ENCODE results near the gene SMC6. TPM values are rescaled to one million over a fixed set of nuclear protein-coding genes. Genes with fewer than 3 reads are reported as not detected.

Gene SMC6
- polyA plus RNA-seq, 1 donor from 2014 or later: 20.1 TPM

DNA sequence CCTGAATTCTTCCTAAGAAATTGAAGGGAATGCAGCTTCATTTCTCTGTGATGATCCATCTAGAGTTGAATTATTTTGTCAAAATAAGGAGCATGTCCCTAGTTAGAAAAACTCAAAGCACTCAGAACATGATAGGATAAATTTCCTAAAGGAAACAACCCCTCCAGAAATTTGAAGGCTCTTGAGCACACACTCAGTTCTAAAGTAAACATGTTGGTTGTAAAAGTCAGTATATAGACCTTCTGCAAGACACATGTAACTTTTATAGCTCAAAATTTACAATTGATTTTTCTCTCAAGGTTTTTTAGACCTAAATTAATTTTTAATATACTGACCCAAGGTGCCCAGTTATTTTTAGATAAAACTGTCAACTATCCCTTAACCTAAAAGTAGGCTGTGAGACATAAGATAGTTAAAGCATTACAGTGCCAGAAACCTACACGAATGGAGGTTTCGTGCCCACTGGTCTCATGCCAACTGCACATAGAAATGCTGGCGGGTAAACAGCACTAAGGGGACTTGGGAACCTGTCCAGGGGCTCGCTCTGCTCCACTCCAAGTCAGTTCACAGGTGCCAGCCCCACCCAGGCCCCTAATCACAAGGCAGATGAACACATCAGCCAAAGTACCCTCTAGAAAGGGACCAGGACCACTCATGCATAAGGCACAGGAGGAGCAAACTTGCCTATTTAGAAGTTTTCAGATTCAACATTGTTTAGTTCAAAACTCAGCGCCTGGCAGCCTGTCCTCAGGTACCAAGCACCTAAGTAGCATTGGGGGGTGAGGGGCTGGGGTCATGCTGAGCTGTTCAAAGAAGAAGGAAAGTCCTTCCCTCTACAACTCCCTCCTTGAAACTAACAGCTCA is 106.5 kb downstream of the SMC6 start:
- H4K20me1 ChIP-seq (ENCODE audit: insufficient read depth): no peaks in the 10 kb centered on the region
- H3K27me3 ChIP-seq (ENCODE audit: insufficient read depth, low read depth, low read length): no peaks in the 10 kb centered on the region
- H3F3A ChIP-seq (ENCODE audit: insufficient read depth, low read length, poor library complexity, severe bottlenecking): no peaks in the 10 kb centered on the region
- H3K9me2 ChIP-seq (ENCODE audit: insufficient read depth, low read length): no peaks in the 10 kb centered on the region
- no peak overlapping the region for H3K4me2 ChIP-seq (ENCODE audit: low read length)
- no peak for TF ChIP-seq SMC3 (conservative IDR thresholded peaks at IDR 0.05; ENCODE audit: poor library complexity)
- TF ChIP-seq REST (IDR thresholded peaks at IDR 0.05; ENCODE audit: borderline replicate concordance): no peak
- TF ChIP-seq RAD21 (conservative IDR thresholded peaks at IDR 0.05): no peak
- no peak for TF ChIP-seq EP300 (conservative IDR thresholded peaks at IDR 0.05; ENCODE audit: poor library complexity, severe bottlenecking)
- TF ChIP-seq MXI1 (conservative IDR thresholded peaks at IDR 0.05; ENCODE audit: poor library complexity, severe bottlenecking): no peak
- TF ChIP-seq, protein P1, sequence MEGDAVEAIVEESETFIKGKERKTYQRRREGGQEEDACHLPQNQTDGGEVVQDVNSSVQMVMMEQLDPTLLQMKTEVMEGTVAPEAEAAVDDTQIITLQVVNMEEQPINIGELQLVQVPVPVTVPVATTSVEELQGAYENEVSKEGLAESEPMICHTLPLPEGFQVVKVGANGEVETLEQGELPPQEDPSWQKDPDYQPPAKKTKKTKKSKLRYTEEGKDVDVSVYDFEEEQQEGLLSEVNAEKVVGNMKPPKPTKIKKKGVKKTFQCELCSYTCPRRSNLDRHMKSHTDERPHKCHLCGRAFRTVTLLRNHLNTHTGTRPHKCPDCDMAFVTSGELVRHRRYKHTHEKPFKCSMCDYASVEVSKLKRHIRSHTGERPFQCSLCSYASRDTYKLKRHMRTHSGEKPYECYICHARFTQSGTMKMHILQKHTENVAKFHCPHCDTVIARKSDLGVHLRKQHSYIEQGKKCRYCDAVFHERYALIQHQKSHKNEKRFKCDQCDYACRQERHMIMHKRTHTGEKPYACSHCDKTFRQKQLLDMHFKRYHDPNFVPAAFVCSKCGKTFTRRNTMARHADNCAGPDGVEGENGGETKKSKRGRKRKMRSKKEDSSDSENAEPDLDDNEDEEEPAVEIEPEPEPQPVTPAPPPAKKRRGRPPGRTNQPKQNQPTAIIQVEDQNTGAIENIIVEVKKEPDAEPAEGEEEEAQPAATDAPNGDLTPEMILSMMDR (IDR thresholded peaks at IDR 0.05; ENCODE audit: poor library complexity, severe bottlenecking): no peak
- no peak for TF ChIP-seq EZH2 (IDR thresholded peaks at IDR 0.05; ENCODE audit: borderline replicate concordance, insufficient read depth, low read length, poor library complexity, severe bottlenecking)
- no peak for TF ChIP-seq POLR2AphosphoS5 (IDR thresholded peaks at IDR 0.05)
- TF ChIP-seq TAF1 (IDR thresholded peaks at IDR 0.05; ENCODE audit: low read depth): no peak
- no peaks in the 10 kb centered on the region for H3K9me3 ChIP-seq (ENCODE audit: low read length)
- H3K4me3 ChIP-seq (ENCODE audit: low read length): no peak overlapping the region
- H2AFZ ChIP-seq (ENCODE audit: low read depth, low read length): no peak overlapping the region
- H3K36me3 ChIP-seq (ENCODE audit: insufficient read depth, low read length): no peaks in the 10 kb centered on the region
- no peaks in the 10 kb centered on the region for H3K79me2 ChIP-seq (replicated peaks; ENCODE audit: insufficient read depth, low read length)
- no peak overlapping the region for H3K9ac ChIP-seq (ENCODE audit: low read length)
- no peak overlapping the region for H3K27ac ChIP-seq (ENCODE audit: low read length)

DNA sequence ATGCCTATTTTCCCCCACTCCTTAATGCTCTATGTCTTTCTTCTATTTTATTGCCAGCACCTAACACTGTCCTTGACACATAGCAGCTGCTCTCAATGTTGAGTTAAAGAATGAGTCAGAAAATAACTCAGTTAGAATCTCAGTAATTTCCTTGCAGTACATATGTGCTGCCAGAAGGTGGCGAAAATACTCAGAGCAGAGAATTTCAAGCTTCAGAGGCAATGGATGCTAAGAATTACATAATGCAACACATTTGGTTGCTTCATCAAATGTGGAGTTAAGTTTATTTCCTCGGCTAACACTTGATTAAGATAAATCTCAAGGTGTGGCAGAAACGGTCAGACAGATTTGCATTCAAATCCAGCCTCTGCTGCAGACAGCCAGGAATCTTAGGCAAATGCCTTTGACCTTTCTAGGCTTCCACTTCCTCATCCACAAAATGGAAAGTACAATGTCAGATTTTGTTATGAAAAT is 107.5 kb downstream of the SMC6 start:
- no peak overlapping the region for H3K4me2 ChIP-seq (ENCODE audit: low read length)
- no peaks in the 10 kb centered on the region for H3K36me3 ChIP-seq (ENCODE audit: insufficient read depth, low read length)
- peak; percentile 72 for TF ChIP-seq RAD21 (conservative IDR thresholded peaks at IDR 0.05)
- no peak for TF ChIP-seq POLR2AphosphoS5 (IDR thresholded peaks at IDR 0.05)
- TF ChIP-seq, protein P1 (IDR thresholded peaks at IDR 0.05; ENCODE audit: poor library complexity, severe bottlenecking): peak; percentile 85
- no peak for TF ChIP-seq TAF1 (IDR thresholded peaks at IDR 0.05; ENCODE audit: low read depth)
- no peak for TF ChIP-seq EP300 (conservative IDR thresholded peaks at IDR 0.05; ENCODE audit: poor library complexity, severe bottlenecking)
- no peak for TF ChIP-seq MXI1 (conservative IDR thresholded peaks at IDR 0.05; ENCODE audit: poor library complexity, severe bottlenecking)
- TF ChIP-seq SMC3 (conservative IDR thresholded peaks at IDR 0.05; ENCODE audit: poor library complexity): peak; percentile 80
- no peak for TF ChIP-seq EZH2 (IDR thresholded peaks at IDR 0.05; ENCODE audit: borderline replicate concordance, insufficient read depth, low read length, poor library complexity, severe bottlenecking)
- TF ChIP-seq REST (IDR thresholded peaks at IDR 0.05; ENCODE audit: borderline replicate concordance): no peak
- H3K79me2 ChIP-seq (replicated peaks; ENCODE audit: insufficient read depth, low read length): no peaks in the 10 kb centered on the region
- no peak overlapping the region for H3K9ac ChIP-seq (ENCODE audit: low read length)
- H3K4me3 ChIP-seq (ENCODE audit: low read length): no peak overlapping the region
- H4K20me1 ChIP-seq (ENCODE audit: insufficient read depth): no peaks in the 10 kb centered on the region
- no peaks in the 10 kb centered on the region for H3K9me2 ChIP-seq (ENCODE audit: insufficient read depth, low read length)
- H3K27me3 ChIP-seq (ENCODE audit: insufficient read depth, low read depth, low read length): no peaks in the 10 kb centered on the region
- H3K9me3 ChIP-seq (ENCODE audit: low read length): no peaks in the 10 kb centered on the region
- H3K27ac ChIP-seq (ENCODE audit: low read length): no peak overlapping the region
- H2AFZ ChIP-seq (ENCODE audit: low read depth, low read length): no peak overlapping the region
- H3F3A ChIP-seq (ENCODE audit: insufficient read depth, low read length, poor library complexity, severe bottlenecking): no peaks in the 10 kb centered on the region

Data from neural cell (in vitro differentiated cells).